ENCODE measurements around the gene TMPRSS4. TPM values are rescaled to one million over a fixed set of nuclear protein-coding genes. Genes with fewer than 3 reads are reported as not detected.

TMPRSS4 gene
- total RNA-seq, 4 donors from 2014 or later, result 224 to 423 (median 248) TPM

DNA sequence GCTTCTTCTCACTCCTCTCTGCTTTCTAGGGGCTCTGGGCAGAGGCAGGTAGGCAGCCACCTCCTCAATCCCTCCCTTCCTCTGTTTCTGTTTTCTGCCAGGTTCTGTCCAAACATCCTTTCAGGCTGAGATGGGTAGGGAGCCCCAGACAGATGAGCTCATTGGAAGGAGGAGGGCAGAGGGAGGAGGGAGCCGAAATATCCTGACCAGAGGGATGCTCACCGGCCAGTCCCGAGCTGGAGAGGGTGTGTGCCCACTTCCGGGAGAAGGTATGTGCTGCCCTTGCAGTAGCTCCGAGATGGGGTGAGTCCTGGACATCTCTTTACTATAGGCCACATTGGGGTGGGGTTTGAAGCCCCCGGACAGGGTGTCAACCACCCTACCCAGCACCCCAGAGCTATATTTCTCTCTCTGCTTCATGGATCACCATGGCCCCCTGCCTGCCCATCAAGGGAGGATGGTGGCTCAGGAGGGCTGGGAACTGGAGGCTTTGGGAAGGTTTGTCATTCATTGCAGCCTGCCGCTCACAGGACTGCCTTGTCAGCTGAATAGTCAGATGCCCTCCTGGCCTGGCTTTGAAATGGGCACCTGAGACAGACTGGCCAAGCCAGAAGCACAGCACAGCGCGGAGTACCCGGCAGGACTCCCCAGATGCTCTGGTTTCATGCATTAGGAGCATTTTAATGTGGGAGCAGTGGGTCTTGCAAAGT lies 80.5 kb downstream of the TMPRSS4 start:
- Histone ChIP-seq H3K4me1 (peaks cover 0 to 23% (median 11%) of the 10 kb centered on the region in 4 donors), H3K4me3 (no peak overlapping the region), H3K27me3 (peaks cover 90% of the 10 kb centered on the region), H3K9me3 (no peaks in the 10 kb centered on the region), H3K27ac (no peak overlapping the region), H3K36me3 (no peaks in the 10 kb centered on the region)
- intact Hi-C loops (cut with DNase I; ENCODE audit: low total_unique reads) (no loop called here), in situ Hi-C loops (cut with MboI; ENCODE audit: low pct_ligation_motif_present in 1 of 4, low pct_unique_long_range_greater_than_20kb in 1 of 4, low sequenced_read_pairs in 3 of 4) (no loop called here)
- no peak for DNase-seq
- TF ChIP-seq POLR2A (IDR thresholded peaks at IDR 0.05) (no peak), POLR2AphosphoS5 (IDR thresholded peaks at IDR 0.05) (no peak), EP300 (IDR thresholded peaks at IDR 0.05; ENCODE audit: low read depth) (no peak)
- TF ChIP-seq, protein P1, sequence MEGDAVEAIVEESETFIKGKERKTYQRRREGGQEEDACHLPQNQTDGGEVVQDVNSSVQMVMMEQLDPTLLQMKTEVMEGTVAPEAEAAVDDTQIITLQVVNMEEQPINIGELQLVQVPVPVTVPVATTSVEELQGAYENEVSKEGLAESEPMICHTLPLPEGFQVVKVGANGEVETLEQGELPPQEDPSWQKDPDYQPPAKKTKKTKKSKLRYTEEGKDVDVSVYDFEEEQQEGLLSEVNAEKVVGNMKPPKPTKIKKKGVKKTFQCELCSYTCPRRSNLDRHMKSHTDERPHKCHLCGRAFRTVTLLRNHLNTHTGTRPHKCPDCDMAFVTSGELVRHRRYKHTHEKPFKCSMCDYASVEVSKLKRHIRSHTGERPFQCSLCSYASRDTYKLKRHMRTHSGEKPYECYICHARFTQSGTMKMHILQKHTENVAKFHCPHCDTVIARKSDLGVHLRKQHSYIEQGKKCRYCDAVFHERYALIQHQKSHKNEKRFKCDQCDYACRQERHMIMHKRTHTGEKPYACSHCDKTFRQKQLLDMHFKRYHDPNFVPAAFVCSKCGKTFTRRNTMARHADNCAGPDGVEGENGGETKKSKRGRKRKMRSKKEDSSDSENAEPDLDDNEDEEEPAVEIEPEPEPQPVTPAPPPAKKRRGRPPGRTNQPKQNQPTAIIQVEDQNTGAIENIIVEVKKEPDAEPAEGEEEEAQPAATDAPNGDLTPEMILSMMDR (IDR thresholded peaks at IDR 0.05), result no peak
- 42% methylated on average over 10 of the region's 10 CpGs; no CpG with 5 or more reads in 1 of the 2 donors for WGBS, 2 donors (ENCODE audit: low coverage in 1 of 2)

DNA sequence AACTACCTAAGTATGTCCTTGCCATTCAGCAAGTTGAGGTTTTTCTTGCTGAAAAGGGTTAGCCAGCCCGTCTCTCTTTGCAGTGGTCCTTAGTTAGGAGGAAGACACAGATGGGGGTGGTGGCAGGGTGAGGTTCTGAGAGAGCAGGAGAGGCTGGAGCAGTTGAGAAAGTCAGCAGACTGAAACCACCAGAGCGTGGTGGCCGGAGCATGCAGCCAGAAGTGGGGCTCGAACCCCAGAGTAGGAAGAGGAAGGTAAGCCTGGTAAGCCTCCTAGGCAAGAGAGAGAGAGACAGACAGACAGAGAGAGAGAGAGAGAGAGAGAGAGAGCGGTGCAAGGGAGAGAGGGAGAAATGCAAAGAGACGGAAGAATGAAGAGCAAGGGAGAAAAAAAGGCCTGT lies 84.9 kb downstream of the TMPRSS4 start:
- peaks cover 0 to 3% (median 0%) of the 10 kb centered on the region in 4 donors for H3K4me1 ChIP-seq
- intact Hi-C loops (cut with DNase I; ENCODE audit: low total_unique reads), result no loop called here
- TF ChIP-seq EP300 (IDR thresholded peaks at IDR 0.05; ENCODE audit: low read depth) (no peak), POLR2AphosphoS5 (IDR thresholded peaks at IDR 0.05) (no peak), POLR2A (IDR thresholded peaks at IDR 0.05) (no peak)
- TF ChIP-seq, protein P1 (IDR thresholded peaks at IDR 0.05), result no peak
- WGBS, 2 donors (ENCODE audit: low coverage in 1 of 2), result 66 to 80% methylated on average over 1 to 6 of the region's 6 CpGs
- no peak for DNase-seq
- H3K9me3 ChIP-seq, result no peaks in the 10 kb centered on the region
- H3K27ac ChIP-seq, result no peak overlapping the region
- H3K4me3 ChIP-seq, result no peak overlapping the region
- in situ Hi-C loops (cut with MboI; ENCODE audit: low pct_ligation_motif_present in 1 of 4, low pct_unique_long_range_greater_than_20kb in 1 of 4, low sequenced_read_pairs in 3 of 4), result no loop called here
- peaks cover 60% of the 10 kb centered on the region for H3K27me3 ChIP-seq
- H3K36me3 ChIP-seq, result no peaks in the 10 kb centered on the region

DNA sequence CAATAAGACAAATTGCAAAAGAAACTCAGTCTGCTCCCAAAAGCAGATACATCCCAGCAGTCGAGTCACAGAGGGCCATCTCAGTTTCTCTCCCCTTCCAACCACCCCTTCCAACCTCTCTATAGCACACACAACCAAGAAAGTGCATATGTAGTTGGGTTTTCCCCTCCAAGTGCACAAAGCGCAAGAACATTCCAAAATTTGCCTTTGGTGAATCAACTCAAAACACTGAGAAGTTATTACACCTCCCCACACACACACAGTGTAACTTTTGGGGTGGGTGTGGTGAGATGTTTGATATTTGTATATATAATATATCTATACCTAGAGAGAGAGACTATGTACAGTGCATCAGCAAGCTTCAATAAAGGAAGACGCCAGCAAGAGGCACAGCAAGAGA lies 86.0 kb downstream of the TMPRSS4 start:
- Histone ChIP-seq H3K9me3 (no peaks in the 10 kb centered on the region), H3K27ac (no peak overlapping the region), H3K27me3 (peaks cover 49% of the 10 kb centered on the region), H3K36me3 (no peaks in the 10 kb centered on the region), H3K4me1 (no peaks in the 10 kb centered on the region), H3K4me3 (no peak overlapping the region)
- 76 to 86% methylated on average over 2 to 3 of the region's 3 CpGs for WGBS, 2 donors (ENCODE audit: low coverage in 1 of 2)
- intact Hi-C loops (cut with DNase I; ENCODE audit: low total_unique reads), result no loop called here
- DNase-seq, result no peak
- in situ Hi-C loops (cut with MboI; ENCODE audit: low pct_ligation_motif_present in 1 of 4, low pct_unique_long_range_greater_than_20kb in 1 of 4, low sequenced_read_pairs in 3 of 4), result no loop called here
- TF ChIP-seq EP300 (IDR thresholded peaks at IDR 0.05; ENCODE audit: low read depth) (no peak), POLR2A (IDR thresholded peaks at IDR 0.05) (no peak), POLR2AphosphoS5 (IDR thresholded peaks at IDR 0.05) (no peak)
- TF ChIP-seq, protein P1 (IDR thresholded peaks at IDR 0.05), result no peak

DNA sequence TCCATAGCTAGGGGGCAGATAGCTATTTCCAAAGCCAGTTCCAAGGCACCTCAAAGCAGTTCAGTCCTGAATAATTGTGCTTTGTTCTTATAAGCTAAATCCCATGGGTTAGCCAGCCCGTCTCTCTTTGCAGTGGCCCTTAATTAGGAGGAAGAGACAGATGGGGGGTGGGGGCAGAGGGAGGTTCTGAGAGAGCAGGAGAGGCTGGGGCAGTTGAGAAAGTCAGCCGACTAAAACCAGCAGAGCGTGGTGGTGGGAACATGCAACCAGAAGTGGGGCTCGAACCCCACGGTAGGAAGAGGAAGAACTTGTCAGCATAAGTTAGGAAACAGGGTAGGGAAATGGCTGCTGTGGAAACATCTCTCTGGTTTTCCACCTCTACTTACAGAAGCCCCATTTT lies 86.6 kb downstream of the TMPRSS4 start:
- no peak overlapping the region for H3K4me3 ChIP-seq
- no peaks in the 10 kb centered on the region for H3K36me3 ChIP-seq
- TF ChIP-seq POLR2A (IDR thresholded peaks at IDR 0.05) (no peak), EP300 (IDR thresholded peaks at IDR 0.05; ENCODE audit: low read depth) (no peak), POLR2AphosphoS5 (IDR thresholded peaks at IDR 0.05) (no peak)
- TF ChIP-seq, protein P1 (IDR thresholded peaks at IDR 0.05), result no peak
- no peak overlapping the region for H3K27ac ChIP-seq
- H3K9me3 ChIP-seq, result no peaks in the 10 kb centered on the region
- no peak for DNase-seq
- 70 to 83% methylated on average over 4 to 5 of the region's 5 CpGs for WGBS, 2 donors (ENCODE audit: low coverage in 1 of 2)
- H3K4me1 ChIP-seq, result no peaks in the 10 kb centered on the region
- H3K27me3 ChIP-seq, result peaks cover 42% of the 10 kb centered on the region
- in situ Hi-C loops (cut with MboI; ENCODE audit: low pct_ligation_motif_present in 1 of 4, low pct_unique_long_range_greater_than_20kb in 1 of 4, low sequenced_read_pairs in 3 of 4), result no loop called here
- intact Hi-C loops (cut with DNase I; ENCODE audit: low total_unique reads), result no loop called here
